H1 (cell line): ENCODE results near the gene RABGGTB. TPM values are rescaled to one million over a fixed set of nuclear protein-coding genes. Genes with fewer than 3 reads are reported as not detected.
A peak's percentile ranks its signal among the peaks of the same experiment; 100 is the strongest.

Source experiments
- CTCF ChIA-PET: fragments of 300-600 bp; sonication (Branson Sonifier 250); formaldehyde crosslinking; loops from one replicate; lab custom pipeline; 2021; ENCODE audit not compliant: partially characterized antibody; lab: Charles Lee
- POLR2A ChIA-PET: fragments of 300-600 bp; sonication (Branson Sonifier 250); formaldehyde crosslinking; loops from one replicate; lab custom pipeline; 2021; ENCODE audit warnings: inconsistent platforms; ENCODE audit not compliant: partially characterized antibody; lab: Charles Lee
- DNase-seq, 2 experiments: peaks; one replicate each; pipeline versions ENCODE4 v3.0.0 to v3.0.0-alpha.2; 2010 to 2022; ENCODE audit warnings: low spot score in 2 of 2, low read depth in 1 of 2, mixed read lengths in 1 of 2
- FAIRE-seq: peaks from 2 replicates; lab custom pipeline; 2011; peaks lifted over from hg19 to GRCh38; lab: Jason Lieb, UNC
- H2AFZ ChIP-seq: 2 replicates; pipeline ENCODE4 v1.8.1; 2012; ENCODE audit warnings: low read length, inconsistent platforms
- H2AK5ac ChIP-seq: 2 replicates; pipeline ENCODE4 v1.6.1; 2013; ENCODE audit warnings: low read depth, low read length
- H2BK120ac ChIP-seq: replicated peaks from 2 replicates; pipeline ENCODE3; 2013; ENCODE audit warnings: low read depth, low read length, inconsistent platforms
- H2BK12ac ChIP-seq: 2 replicates; pipeline ENCODE4 v1.6.1; 2013; ENCODE audit warnings: low read depth, low read length
- H2BK15ac ChIP-seq: 2 replicates; pipeline ENCODE4 v1.6.1; 2013; ENCODE audit warnings: low read length
- H2BK20ac ChIP-seq: 2 replicates; pipeline ENCODE4 v1.6.1; 2013; ENCODE audit warnings: low read length
- H2BK5ac ChIP-seq: 2 replicates; pipeline ENCODE4 v1.6.1; 2013; ENCODE audit warnings: low read depth, low read length
- H3K14ac ChIP-seq: 2 replicates; pipeline ENCODE4 v1.6.1; 2013; ENCODE audit warnings: inconsistent platforms; ENCODE audit not compliant: insufficient read length
- H3K18ac ChIP-seq: 2 replicates; pipeline ENCODE4 v1.6.1; 2013; ENCODE audit warnings: low read length; ENCODE audit errors: extremely low read depth
- H3K23ac ChIP-seq: 2 replicates; pipeline ENCODE4 v1.6.1; 2013; ENCODE audit warnings: inconsistent platforms; ENCODE audit not compliant: insufficient read length
- H3K23me2 ChIP-seq: 2 replicates; pipeline ENCODE4 v1.6.1; 2013; ENCODE audit warnings: low read depth, low read length
- H3K27ac ChIP-seq: 2 replicates; pipeline ENCODE4 v1.6.1; 2011; ENCODE audit warnings: low read depth, low read length, inconsistent platforms
- H3K27me3 ChIP-seq, 4 experiments: replicated peaks in 1 of 4; 1 replicate in 1 of 4; 2 replicates in 3 of 4; pipeline versions ENCODE4 v1.6.1 to v1.8.1; 2011 to 2013; ENCODE audit warnings: low read length in 3 of 4, mild to moderate bottlenecking in 3 of 4, inconsistent platforms in 2 of 4, mixed read lengths in 2 of 4, moderate library complexity in 1 of 4; ENCODE audit not compliant: control insufficient read depth in 3 of 4, insufficient read depth in 3 of 4; ENCODE audit errors: extremely low read depth in 1 of 4
- H3K36me3 ChIP-seq, 4 experiments: 2 replicates each; pipeline versions ENCODE4 v1.6.1 to v1.8.1; 2011 to 2013; ENCODE audit warnings: mild to moderate bottlenecking in 4 of 4, low read length in 3 of 4, moderate library complexity in 2 of 4, control low read depth in 1 of 4, inconsistent platforms in 1 of 4; ENCODE audit not compliant: insufficient read depth in 4 of 4, control insufficient read depth in 2 of 4
- H3K4ac ChIP-seq: replicated peaks from 2 replicates; pipeline ENCODE3; 2013; ENCODE audit warnings: low read length, low read depth, mixed read lengths, inconsistent platforms; ENCODE audit not compliant: insufficient read length
- H3K4me1 ChIP-seq, 4 experiments: replicated peaks in 1 of 4; 1 replicate in 1 of 4; 2 replicates in 3 of 4; pipeline versions ENCODE4 v1.6.1 to v1.8.1; 2011 to 2013; ENCODE audit warnings: low read length in 3 of 4, inconsistent platforms in 2 of 4, mixed read lengths in 1 of 4; ENCODE audit not compliant: insufficient read depth in 4 of 4, control insufficient read depth in 3 of 4
- H3K4me2 ChIP-seq, 2 experiments: 2 replicates each; pipeline versions ENCODE4 v1.6.1 to v1.8.1; 2011 to 2013; ENCODE audit warnings: low read depth in 2 of 2, low read length in 2 of 2, control low read depth in 1 of 2, inconsistent platforms in 1 of 2, mild to moderate bottlenecking in 1 of 2; ENCODE audit not compliant: insufficient read depth in 1 of 2
- H3K4me3 ChIP-seq, 4 experiments: fragments of 200-600, 300-600 bp in 1 of 4; sonication (generic), shearing (Covaris generic), sonication (Bioruptor Twin) in 1 of 4; 2 replicates each; pipeline versions ENCODE4 v1.5.1 to v1.8.1; 2011 to 2016; ENCODE audit warnings: low read length in 4 of 4, low read depth in 3 of 4, control low read depth in 2 of 4, inconsistent platforms in 2 of 4, mild to moderate bottlenecking in 2 of 4, mixed read lengths in 1 of 4, moderate library complexity in 1 of 4; ENCODE audit not compliant: insufficient read depth in 2 of 4; ENCODE audit errors: extremely low read depth in 1 of 4
- H3K56ac ChIP-seq: replicated peaks from 2 replicates; pipeline ENCODE3; 2013; ENCODE audit warnings: low read depth, mild to moderate bottlenecking, mixed read lengths, low read length, inconsistent platforms; ENCODE audit not compliant: insufficient read length
- H3K79me1 ChIP-seq: 2 replicates; pipeline ENCODE4 v1.6.1; 2013; ENCODE audit warnings: low read depth, low read length, control low read depth
- H3K79me2 ChIP-seq, 2 experiments: 2 replicates each; pipeline versions ENCODE4 v1.6.1 to v1.8.1; 2012 to 2013; ENCODE audit warnings: low read length in 2 of 2, mild to moderate bottlenecking in 2 of 2, inconsistent platforms in 1 of 2; ENCODE audit not compliant: insufficient read depth in 2 of 2, control insufficient read depth in 1 of 2
- H3K9ac ChIP-seq, 4 experiments: replicated peaks in 1 of 4; 1 replicate in 1 of 4; 2 replicates in 3 of 4; pipeline versions ENCODE4 v1.6.1 to v1.8.1; 2011 to 2013; ENCODE audit warnings: low read depth in 3 of 4, low read length in 3 of 4, control low read depth in 2 of 4, mild to moderate bottlenecking in 2 of 4, moderate library complexity in 2 of 4, inconsistent platforms in 1 of 4; ENCODE audit errors: extremely low read depth in 1 of 4
- H3K9me3 ChIP-seq, 2 experiments: 2 replicates each; pipeline versions ENCODE4 v1.6.1 to v1.8.1; 2012 to 2013; ENCODE audit warnings: mild to moderate bottlenecking in 2 of 2, moderate library complexity in 2 of 2, control low read depth in 1 of 2, inconsistent platforms in 1 of 2, low read depth in 1 of 2, low read length in 1 of 2, mixed read lengths in 1 of 2; ENCODE audit not compliant: insufficient read depth in 2 of 2
- H4K20me1 ChIP-seq, 2 experiments: replicated peaks in 1 of 2; 2 replicates each; pipeline versions ENCODE3 to v1.8.1; 2011 to 2013; ENCODE audit warnings: inconsistent platforms in 2 of 2, low read length in 2 of 2, mild to moderate bottlenecking in 1 of 2; ENCODE audit not compliant: insufficient read depth in 2 of 2, control insufficient read depth in 1 of 2
- H4K5ac ChIP-seq: 2 replicates; pipeline ENCODE4 v1.6.1; 2013; ENCODE audit warnings: low read length, low read depth, mixed read lengths, inconsistent platforms; ENCODE audit not compliant: insufficient read length
- H4K8ac ChIP-seq: 2 replicates; pipeline ENCODE4 v1.8.0; 2013; ENCODE audit warnings: mild to moderate bottlenecking, moderate library complexity, low read length, inconsistent platforms; ENCODE audit not compliant: insufficient read depth; ENCODE audit errors: extremely low read depth
- H4K91ac ChIP-seq: replicated peaks from 2 replicates; pipeline ENCODE3; 2013; ENCODE audit warnings: low read length, mixed read lengths, inconsistent platforms; ENCODE audit not compliant: insufficient read length
- CBX5 ChIP-seq: fragments of 300-800, 300-1000 bp; sonication (generic); IDR thresholded peaks from 2 replicates; pipeline ENCODE4 v1.7.1; 2016; ENCODE audit warnings: antibody characterized with exemption, low read length, low read depth
- KDM4A ChIP-seq: IDR thresholded peaks from one replicate; pipeline ENCODE4 v1.7.1; 2012; ENCODE audit warnings: low read depth, mild to moderate bottlenecking, moderate library complexity, low read length, inconsistent platforms; ENCODE audit not compliant: severe bottlenecking
- POLR2A ChIP-seq, 2 experiments: IDR thresholded peaks; 1 replicate in 1 of 2; 2 replicates in 1 of 2; pipeline ENCODE4 v1.6.1; 2011; ENCODE audit warnings: low read depth in 2 of 2, low read length in 2 of 2, mild to moderate bottlenecking in 2 of 2; ENCODE audit errors: control extremely low read depth in 1 of 2
- POLR2AphosphoS5 ChIP-seq: IDR thresholded peaks from 2 replicates; pipeline ENCODE4 v1.6.1; 2011; ENCODE audit warnings: low read depth, low read length
- YY1 ChIP-seq: IDR thresholded peaks from 2 replicates; pipeline ENCODE4 v1.6.1; 2011; ENCODE audit warnings: low read depth, mild to moderate bottlenecking, low read length
- WGBS, 2 experiments: shearing (Covaris generic) in 1 of 2; methylation state at CpG; one replicate each; pipeline versions ENCODE4 v1.1.6 to v1.1.7; 2013 to 2015; ENCODE audit warnings: low lambda C conversion rate in 2 of 2, mixed read lengths in 2 of 2, inconsistent platforms in 1 of 2, low coverage in 1 of 2, missing lambda C conversion rate in 1 of 2; ENCODE audit not compliant: insufficient replicate concordance in 2 of 2, insufficient coverage in 1 of 2, insufficient read length in 1 of 2; ENCODE audit errors: extremely low coverage in 1 of 2, missing lambda C conversion rate in 1 of 2; 5-methylcytosine and 5-hydroxymethylcytosine counted together
- polyA plus RNA-seq, 7 experiments: library from polyadenylated mRNA; depleted of rRNA in 3 of 7; stranded (reverse) in 5 of 7; unstranded in 2 of 7; fragments of >200 nt in 5 of 7; fragments of 200-250 nt in 2 of 7; gene quantifications; 1 replicate in 5 of 7; 2 replicates in 1 of 7; 4 replicates in 1 of 7; pipeline versions ENCODE4 v1.2.1 to v1.2.3, GENCODE V29; 2011 to 2013; ENCODE audit warnings: missing spikeins in 2 of 7, mixed read lengths in 2 of 7
- total RNA-seq: library from RNA; stranded (reverse); fragmentation: NEBNext Ultra II Directional; extraction: Animal tissue kit (Norgen Biotek cat#: 25700); gene quantifications from 2 replicates; pipeline ENCODE4 v1.2.1, GENCODE V29; 2021
- TF ChIP-seq, protein P1 (sequence below): IDR thresholded peaks from 2 replicates; pipeline ENCODE4 v1.6.1; 2011; ENCODE audit warnings: low read length, improper control_type of control experiment
- TF ChIP-seq, protein P2 (sequence below): IDR thresholded peaks from 2 replicates; pipeline ENCODE4 v1.6.1; 2012; ENCODE audit warnings: inconsistent platforms

RABGGTB gene
- total and polyA plus RNA-seq, 2 of the 8 experiments (the other 6 are each of a cell fraction or from before 2014, with no cell fraction given) = 70.7 to 124 TPM

DNA sequence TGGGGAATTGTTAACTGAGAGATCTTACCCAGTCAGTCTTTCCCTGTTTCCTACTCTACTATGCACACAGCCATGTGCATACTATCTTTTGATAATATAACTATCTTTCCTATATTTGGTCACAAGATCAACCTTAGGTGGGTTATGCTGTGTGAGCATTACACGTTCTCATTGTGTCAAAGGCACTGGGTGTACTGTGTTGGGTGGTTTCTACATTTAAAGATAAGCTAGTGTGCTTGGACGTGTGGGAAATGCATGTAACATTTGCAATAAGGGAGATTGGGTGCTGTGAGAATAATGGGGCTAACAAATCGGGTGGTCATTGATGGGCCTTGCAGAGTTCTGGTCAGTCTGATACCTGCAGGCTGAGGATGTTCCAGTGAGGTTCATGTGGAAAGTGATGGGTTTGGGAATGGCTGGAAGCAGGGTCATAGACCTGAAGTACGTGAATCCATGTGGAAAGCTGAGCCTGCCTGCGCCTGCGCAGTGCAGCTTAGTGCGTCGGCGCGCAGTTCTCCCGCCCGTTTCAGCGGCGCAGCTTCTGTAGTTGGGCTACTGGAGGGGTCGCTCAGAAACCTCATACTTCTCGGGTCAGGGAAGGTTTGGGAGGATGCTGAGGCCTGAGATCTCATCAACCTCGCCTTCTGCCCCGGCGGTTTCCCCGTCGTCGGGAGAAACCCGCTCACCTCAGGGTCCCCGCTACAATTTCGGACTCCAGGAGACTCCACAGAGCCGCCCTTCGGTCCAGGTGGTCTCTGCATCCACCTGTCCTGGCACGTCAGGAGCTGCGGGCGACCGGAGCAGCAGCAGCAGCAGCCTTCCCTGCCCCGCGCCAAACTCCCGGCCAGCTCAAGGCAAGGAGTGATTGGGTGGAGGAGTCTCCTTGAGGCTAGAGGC is 10.6 kb downstream of the RABGGTB start, which contains the start of gene MSH4:
MSH4 (plus strand) TSS at position 507 of the 897 bp plus-strand sequence; CDS start at position 611, 104 bp downstream.
- Histone ChIP-seq H3K27ac (no peak within 1 kb of the TSS), H4K20me1 (peaks cover 8 to 10% of the 10 kb centered on the region in 2 experiments)

More for the DNA sequence above, 10.6 kb downstream of the RABGGTB start, which contains the start of gene MSH4:
- DNase-seq (peak in 1 of 2 experiments; percentile 66), FAIRE-seq (no peak)
- Histone ChIP-seq H3K23me2 (no peaks in the 10 kb centered on the region), H3K9ac (no peak within 1 kb of the TSS; a peak in 1 of 7 replicates), H3K18ac (no peak within 1 kb of the TSS), H3K36me3 (peaks cover 16 to 64% (median 39%) of the 10 kb centered on the region in 4 experiments), H3K9me3 (no peaks in the 10 kb centered on the region), H2BK15ac (no peak within 1 kb of the TSS), H3K4me3 (no peak within 1 kb of the TSS), H3K4ac (no peak within 1 kb of the TSS), H2BK5ac (0 out of 2 replicates have a peak within 1 kb of the TSS, but pooled peaks have one; percentile 13), H3K23ac (no peak within 1 kb of the TSS), H3K79me1 (no peaks in the 10 kb centered on the region; the same call in 1 of the 2 replicates), H3K14ac (no peak within 1 kb of the TSS), H2AK5ac (no peak within 1 kb of the TSS), H3K56ac (no peak within 1 kb of the TSS), H2BK120ac (no peak within 1 kb of the TSS), H3K4me2 (no peak within 1 kb of the TSS), H4K5ac (no peak within 1 kb of the TSS), H2AFZ (no peak within 1 kb of the TSS), H4K91ac (no peak within 1 kb of the TSS), H3K27me3 (no peaks in the 10 kb centered on the region), H4K8ac (peak within 1 kb of the TSS; percentile 22; the same call in 1 of the 2 replicates), H3K4me1 (no peaks in the 10 kb centered on the region), H3K79me2 (peaks cover 0 to 8% of the 10 kb centered on the region in 2 experiments; a peak in 1 of 4 replicates), H2BK12ac (no peak within 1 kb of the TSS), H2BK20ac (no peak within 1 kb of the TSS)
- ChIA-PET POLR2A (interaction anchor here (0.7 to 6.5 kb wide), 9 partner anchors 10 to 219 kb away, joined by 3 to 112 read pairs (median 4); partner anchors contain the start of gene RABGGTB), CTCF (no interaction called here)
- whole genome bisulfite sequencing, 2 experiments = 91% methylated on average over 30 of the region's 34 CpGs; no CpG with 5 or more reads in 1 of the 2 experiments
- TF ChIP-seq KDM4A (no peak), YY1 (no peak), POLR2AphosphoS5 (peak; percentile 78; the same call in 1 of the 2 replicates), CBX5 (no peak), POLR2A (IDR thresholded peaks at IDR 0.05; ENCODE audit: control extremely low read depth in 1 of 2, low read depth in 2 of 2, low read length in 2 of 2) (peak; percentile 70 to 90)
- TF ChIP-seq, protein P1, sequence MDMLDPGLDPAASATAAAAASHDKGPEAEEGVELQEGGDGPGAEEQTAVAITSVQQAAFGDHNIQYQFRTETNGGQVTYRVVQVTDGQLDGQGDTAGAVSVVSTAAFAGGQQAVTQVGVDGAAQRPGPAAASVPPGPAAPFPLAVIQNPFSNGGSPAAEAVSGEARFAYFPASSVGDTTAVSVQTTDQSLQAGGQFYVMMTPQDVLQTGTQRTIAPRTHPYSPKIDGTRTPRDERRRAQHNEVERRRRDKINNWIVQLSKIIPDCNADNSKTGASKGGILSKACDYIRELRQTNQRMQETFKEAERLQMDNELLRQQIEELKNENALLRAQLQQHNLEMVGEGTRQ = no peak
- TF ChIP-seq, protein P2, sequence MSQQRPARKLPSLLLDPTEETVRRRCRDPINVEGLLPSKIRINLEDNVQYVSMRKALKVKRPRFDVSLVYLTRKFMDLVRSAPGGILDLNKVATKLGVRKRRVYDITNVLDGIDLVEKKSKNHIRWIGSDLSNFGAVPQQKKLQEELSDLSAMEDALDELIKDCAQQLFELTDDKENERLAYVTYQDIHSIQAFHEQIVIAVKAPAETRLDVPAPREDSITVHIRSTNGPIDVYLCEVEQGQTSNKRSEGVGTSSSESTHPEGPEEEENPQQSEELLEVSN = 0 out of 2 replicates have a peak, but pooled peaks have one; percentile 7
